Mucosa of rectum (tissue), 2 donors: ENCODE data around the gene CGNL1.

Source experiments
- H3K27ac ChIP-seq, 2 donors: one replicate each; pipeline ENCODE4 v1.7.0; 2013; ENCODE audit warnings: inconsistent platforms in 2 of 2, low read depth in 2 of 2, low read length in 2 of 2
- H3K27me3 ChIP-seq, 2 donors: one replicate each; pipeline ENCODE4 v1.7.0; 2013; ENCODE audit warnings: low read length in 2 of 2; ENCODE audit not compliant: control insufficient read depth in 2 of 2, insufficient read depth in 2 of 2
- H3K36me3 ChIP-seq, 2 donors: one replicate each; pipeline ENCODE4 v1.7.0; 2013; ENCODE audit warnings: low read length in 2 of 2; ENCODE audit not compliant: control insufficient read depth in 2 of 2, insufficient read depth in 2 of 2
- H3K4me1 ChIP-seq, 2 donors: one replicate each; pipeline ENCODE4 v1.7.0; 2013; ENCODE audit warnings: low read length in 2 of 2, mild to moderate bottlenecking in 1 of 2; ENCODE audit not compliant: control insufficient read depth in 2 of 2, insufficient read depth in 2 of 2
- H3K4me3 ChIP-seq, 2 donors: one replicate each; pipeline ENCODE4 v1.7.0; 2013; ENCODE audit warnings: low read length in 2 of 2
- H3K9ac ChIP-seq, 2 donors: one replicate each; pipeline ENCODE4 v1.7.0; 2013; ENCODE audit warnings: low read length in 2 of 2, low read depth in 1 of 2, mild to moderate bottlenecking in 1 of 2
- H3K9me3 ChIP-seq, 2 donors: one replicate each; pipeline ENCODE4 v1.7.0; 2013; ENCODE audit warnings: low read length in 2 of 2; ENCODE audit not compliant: control insufficient read depth in 2 of 2
- donor health status: healthy.
- donor health status: Normal muscosa, but diverticular disease.

CGNL1 gene

DNA sequence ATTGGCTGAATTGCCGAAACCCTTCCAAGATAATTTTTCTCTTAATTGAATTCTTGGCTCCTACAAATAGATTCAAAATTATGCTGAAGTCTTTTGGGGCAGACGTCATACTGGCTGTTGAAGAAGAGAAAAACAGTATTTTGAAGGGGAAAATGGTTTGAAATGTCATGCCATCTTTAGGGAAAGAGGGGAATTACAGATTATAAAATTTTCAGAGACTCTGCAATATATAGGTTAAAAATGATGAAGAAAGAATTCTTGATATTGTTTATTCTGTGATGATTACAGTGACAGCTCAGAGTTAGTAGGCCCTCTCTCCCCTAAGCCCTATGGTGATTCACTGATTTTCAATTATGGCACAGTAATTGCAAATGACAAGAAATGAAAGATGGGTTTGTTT is 86.1 kb downstream of the CGNL1 start:
- no peak overlapping the region for H3K9ac ChIP-seq
- no peak overlapping the region for H3K27ac ChIP-seq

DNA sequence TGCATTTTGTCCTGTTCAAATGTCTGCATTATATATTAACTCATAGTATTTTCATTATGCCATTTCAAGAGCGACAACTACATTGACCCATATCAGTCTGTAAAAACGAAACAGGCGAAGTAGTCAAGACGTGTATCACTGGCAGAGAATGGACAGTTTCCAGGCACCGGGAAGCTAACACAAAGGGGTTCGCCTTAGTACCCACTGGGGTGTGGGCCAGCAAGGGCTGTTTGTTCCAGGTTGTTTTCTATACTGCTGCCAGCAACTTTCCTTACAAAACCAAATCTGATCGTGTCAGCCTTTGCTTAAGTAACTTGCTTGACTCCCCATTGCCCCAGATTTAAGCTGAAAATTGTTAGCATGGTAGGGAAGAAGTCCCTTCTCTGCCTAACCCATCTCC is 87.1 kb downstream of the CGNL1 start:
- Histone ChIP-seq H3K4me1 (no peaks in the 10 kb centered on the region), H3K9ac (no peak overlapping the region), H3K9me3 (no peaks in the 10 kb centered on the region), H3K27me3 (no peaks in the 10 kb centered on the region), H3K27ac (no peak overlapping the region), H3K4me3 (no peak overlapping the region), H3K36me3 (no peaks in the 10 kb centered on the region)

More for the DNA sequence above, 86.1 kb downstream of the CGNL1 start:
- Histone ChIP-seq H3K4me3 (no peak overlapping the region), H3K9me3 (no peaks in the 10 kb centered on the region), H3K4me1 (no peaks in the 10 kb centered on the region), H3K36me3 (no peaks in the 10 kb centered on the region), H3K27me3 (no peaks in the 10 kb centered on the region)

DNA sequence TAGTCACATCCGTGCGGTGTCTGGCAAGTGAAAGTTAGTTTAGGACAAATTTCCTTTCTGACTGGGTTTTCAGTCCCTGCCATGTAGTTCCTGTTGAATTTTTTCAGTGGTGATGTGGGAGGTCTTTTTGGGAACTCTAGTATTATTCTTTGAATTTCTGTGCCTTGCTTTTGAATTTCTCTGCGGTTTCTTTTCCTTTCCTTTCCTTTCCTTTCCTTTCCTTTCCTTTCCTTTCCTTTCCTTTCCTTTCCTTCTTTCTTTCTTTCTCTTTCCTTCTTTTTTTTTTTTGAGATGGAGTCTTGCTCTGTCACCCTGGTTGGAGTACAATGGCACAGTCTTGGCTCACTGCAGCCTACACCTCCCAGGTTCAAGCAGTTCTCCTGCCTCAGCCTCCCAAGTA is 88.2 kb downstream of the CGNL1 start:
- H3K4me3 ChIP-seq, result no peak overlapping the region
- no peak overlapping the region for H3K27ac ChIP-seq
- H3K9ac ChIP-seq, result no peak overlapping the region
- no peaks in the 10 kb centered on the region for H3K9me3 ChIP-seq
- no peaks in the 10 kb centered on the region for H3K27me3 ChIP-seq
- H3K36me3 ChIP-seq, result no peaks in the 10 kb centered on the region
- H3K4me1 ChIP-seq, result no peaks in the 10 kb centered on the region

DNA sequence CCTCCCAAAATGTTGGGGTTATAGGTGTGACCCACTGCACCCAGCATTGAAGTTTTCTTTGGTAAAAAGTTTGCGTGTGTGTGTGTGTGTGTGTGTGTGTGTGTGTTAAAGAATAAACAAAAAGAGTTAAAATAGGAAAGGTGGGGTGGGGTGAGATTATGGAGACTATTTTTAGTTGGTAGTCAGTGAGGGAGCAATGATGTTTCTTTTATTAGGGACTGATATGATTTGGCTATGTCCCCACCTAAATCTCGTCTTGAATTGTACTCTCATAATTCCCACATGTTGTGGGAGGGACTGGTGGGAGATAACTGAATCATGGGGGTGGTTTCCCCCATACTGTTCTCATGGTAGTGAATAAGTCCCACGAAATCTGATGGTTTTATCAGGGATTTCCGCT is 92.2 kb downstream of the CGNL1 start:
- H3K4me3 ChIP-seq, result no peak overlapping the region
- H3K9me3 ChIP-seq, result no peaks in the 10 kb centered on the region
- no peaks in the 10 kb centered on the region for H3K36me3 ChIP-seq
- H3K9ac ChIP-seq, result no peak overlapping the region
- H3K27ac ChIP-seq, result no peak overlapping the region
- H3K27me3 ChIP-seq, result no peaks in the 10 kb centered on the region
- H3K4me1 ChIP-seq, result no peaks in the 10 kb centered on the region

DNA sequence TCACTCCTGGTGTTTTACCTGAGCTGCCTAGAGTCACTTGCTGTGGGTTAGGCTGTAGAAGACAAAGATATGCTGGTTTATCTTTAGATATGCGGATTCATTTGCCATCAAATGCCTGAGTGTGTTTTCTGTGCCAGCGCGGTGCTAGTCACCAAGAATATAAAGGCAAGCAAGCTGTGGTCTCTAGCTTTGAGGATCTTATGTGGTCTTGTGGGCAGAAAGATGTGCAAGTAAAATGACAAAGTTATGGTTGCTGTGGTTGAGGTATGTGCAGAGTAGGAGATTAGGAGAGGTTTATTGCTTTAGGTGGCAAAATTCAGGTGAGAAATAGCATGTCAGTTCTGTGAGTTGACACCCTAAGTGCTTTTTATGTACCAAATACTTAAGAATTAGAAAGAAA is 94.2 kb downstream of the CGNL1 start:
- Histone ChIP-seq H3K9me3 (no peaks in the 10 kb centered on the region), H3K4me3 (no peak overlapping the region)

DNA sequence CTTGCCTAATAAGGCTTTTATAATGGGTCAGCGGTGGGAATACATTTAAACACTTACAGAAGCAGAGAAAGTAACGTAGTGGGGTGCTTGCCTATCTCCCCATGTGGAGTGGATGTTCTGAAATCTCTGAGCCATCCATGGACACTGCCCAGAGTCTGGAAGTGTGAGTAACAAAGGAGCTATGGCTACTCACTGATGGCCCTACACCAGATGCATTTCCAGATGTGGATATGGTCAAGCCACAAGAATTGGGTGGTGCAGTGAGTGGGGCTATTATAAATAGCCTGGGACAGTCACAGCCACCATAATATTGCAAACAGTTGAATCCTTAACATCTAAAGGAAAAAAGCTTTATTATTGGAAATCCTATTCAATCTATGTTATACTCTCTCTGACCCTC is 96.6 kb downstream of the CGNL1 start:
- H3K9me3 ChIP-seq, result no peaks in the 10 kb centered on the region

More for the DNA sequence above, 94.2 kb downstream of the CGNL1 start:
- H3K4me1 ChIP-seq, result no peaks in the 10 kb centered on the region
- no peaks in the 10 kb centered on the region for H3K36me3 ChIP-seq
- H3K27ac ChIP-seq, result no peak overlapping the region
- no peaks in the 10 kb centered on the region for H3K27me3 ChIP-seq
- no peak overlapping the region for H3K9ac ChIP-seq

DNA sequence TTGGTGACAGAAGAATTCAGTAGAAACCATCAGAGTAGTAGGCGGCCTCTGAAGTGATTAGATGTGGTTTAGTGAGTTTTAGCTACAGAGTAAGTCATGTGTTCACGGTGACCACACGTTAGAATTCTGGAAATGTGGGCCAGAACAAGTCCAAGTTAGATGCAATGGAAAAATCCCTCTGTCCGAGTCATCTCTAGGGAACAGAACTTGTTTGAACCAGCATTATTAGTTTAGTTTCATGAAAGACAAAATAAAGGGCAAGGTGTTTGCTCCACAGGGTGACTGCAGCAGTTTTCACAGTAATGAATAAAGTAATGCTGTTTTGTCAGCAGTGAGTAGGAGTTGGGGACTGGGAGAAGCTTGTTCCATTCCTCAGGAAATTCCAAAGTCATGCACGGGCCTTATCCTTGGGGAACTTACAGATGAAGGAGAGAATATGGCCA is 100.2 kb downstream of the CGNL1 start:
- Histone ChIP-seq H3K27me3 (no peaks in the 10 kb centered on the region), H3K36me3 (no peaks in the 10 kb centered on the region), H3K27ac (no peak overlapping the region), H3K9me3 (no peaks in the 10 kb centered on the region), H3K4me1 (no peaks in the 10 kb centered on the region), H3K9ac (no peak overlapping the region), H3K4me3 (no peak overlapping the region)

More for the DNA sequence above, 96.6 kb downstream of the CGNL1 start:
- Histone ChIP-seq H3K36me3 (no peaks in the 10 kb centered on the region), H3K9ac (no peak overlapping the region), H3K27me3 (no peaks in the 10 kb centered on the region), H3K4me1 (no peaks in the 10 kb centered on the region), H3K4me3 (no peak overlapping the region), H3K27ac (no peak overlapping the region)

DNA sequence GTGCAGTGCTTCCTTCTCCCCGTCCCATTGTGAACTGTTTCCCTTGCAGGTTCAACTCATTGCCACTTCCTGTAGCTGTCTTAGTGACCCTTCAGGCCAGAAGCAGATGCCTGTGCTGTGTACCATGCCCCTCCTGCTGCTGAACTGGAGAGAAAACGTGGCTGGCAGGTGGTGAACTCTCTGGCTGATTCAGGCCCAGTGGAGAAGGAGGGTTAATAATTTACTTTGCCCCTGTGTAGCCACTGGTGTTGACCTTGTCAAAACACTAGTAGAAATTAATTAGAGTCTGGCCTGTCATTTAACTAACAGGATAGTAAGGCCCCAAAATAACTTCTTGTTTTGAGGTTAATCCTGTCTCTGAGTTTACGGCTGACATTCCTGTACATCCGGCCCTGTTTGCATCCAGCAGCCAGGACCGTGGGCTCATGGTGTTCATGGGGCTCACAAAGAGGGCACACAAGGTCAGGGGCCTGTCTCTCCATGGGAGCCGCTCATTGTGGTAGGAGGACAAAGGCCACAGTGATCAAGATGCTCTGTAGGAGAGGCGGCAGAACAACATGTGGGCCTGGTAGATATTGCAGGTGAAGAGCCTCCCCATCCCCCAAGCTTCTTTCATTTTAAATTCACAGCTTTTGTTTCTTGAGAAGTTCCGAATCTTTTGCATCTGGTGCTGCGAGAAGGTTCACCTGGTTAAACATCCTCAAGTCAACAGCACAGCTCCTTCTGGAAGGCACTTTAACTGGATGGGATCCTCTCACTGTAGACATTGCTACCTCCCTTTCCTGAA is 101.6 kb downstream of the CGNL1 start:
- Histone ChIP-seq H3K4me1 (no peaks in the 10 kb centered on the region), H3K4me3 (no peak overlapping the region), H3K9me3 (no peaks in the 10 kb centered on the region), H3K9ac (no peak overlapping the region), H3K27me3 (no peaks in the 10 kb centered on the region), H3K27ac (no peak overlapping the region), H3K36me3 (no peaks in the 10 kb centered on the region)

DNA sequence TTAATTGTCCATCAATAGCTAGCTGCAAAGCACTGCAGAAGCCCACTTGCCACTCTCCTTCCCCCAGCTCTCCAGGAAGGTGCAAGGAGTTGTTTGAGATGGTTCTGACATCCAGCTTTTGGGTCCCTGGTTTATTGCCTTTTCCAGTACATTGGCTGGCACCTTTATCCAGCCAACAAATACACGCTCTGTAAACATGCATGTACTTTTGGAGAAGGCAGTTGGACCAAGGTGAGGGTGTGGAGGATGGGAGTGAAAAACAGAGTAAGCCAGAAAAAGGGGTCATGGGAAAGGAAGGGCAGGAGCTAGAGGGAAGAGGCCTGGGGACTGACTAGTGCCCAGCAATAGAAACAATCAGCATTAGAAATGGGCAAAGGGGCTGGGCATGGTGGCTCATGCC is 102.7 kb downstream of the CGNL1 start:
- no peak overlapping the region for H3K27ac ChIP-seq
- H3K9ac ChIP-seq, result no peak overlapping the region
- no peak overlapping the region for H3K4me3 ChIP-seq
- no peaks in the 10 kb centered on the region for H3K36me3 ChIP-seq
- no peaks in the 10 kb centered on the region for H3K9me3 ChIP-seq
- H3K27me3 ChIP-seq, result no peaks in the 10 kb centered on the region
- H3K4me1 ChIP-seq, result no peaks in the 10 kb centered on the region

DNA sequence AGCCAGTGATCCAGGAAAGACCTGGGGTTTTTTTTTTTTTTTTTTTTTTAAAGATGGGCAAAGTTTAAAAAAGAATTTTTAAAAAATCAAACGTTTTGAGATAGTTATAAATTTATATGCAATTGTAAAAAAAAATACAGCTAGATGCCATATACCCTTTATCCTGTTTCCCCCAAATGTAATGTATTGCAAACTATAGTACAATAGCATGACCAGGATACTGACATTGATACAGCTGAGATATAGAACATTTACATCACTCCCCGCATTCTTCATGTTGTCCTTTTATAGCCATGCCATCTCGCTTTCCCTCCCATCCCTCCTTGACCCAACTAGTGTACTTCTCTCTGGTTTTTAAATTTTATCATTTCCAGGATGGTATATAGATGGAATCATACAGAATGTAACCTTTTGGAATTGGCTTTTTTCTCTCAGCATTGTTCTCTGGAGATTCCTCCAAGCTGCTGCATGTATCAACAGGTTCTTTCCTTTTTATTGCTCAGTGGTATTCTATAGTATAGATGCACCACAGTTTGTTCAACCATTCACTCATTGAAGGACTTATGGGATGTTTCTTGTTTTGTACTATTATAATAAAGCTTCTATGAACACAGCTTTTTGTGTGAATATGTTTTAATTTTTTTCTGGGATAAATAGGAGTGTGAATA is 104.9 kb downstream of the CGNL1 start:
- H3K4me3 ChIP-seq, result no peak overlapping the region
- no peaks in the 10 kb centered on the region for H3K4me1 ChIP-seq

More for the DNA sequence above, 104.9 kb downstream of the CGNL1 start:
- Histone ChIP-seq H3K9ac (no peak overlapping the region), H3K27me3 (no peaks in the 10 kb centered on the region), H3K27ac (no peak overlapping the region), H3K36me3 (no peaks in the 10 kb centered on the region), H3K9me3 (no peaks in the 10 kb centered on the region)
